ENCODE results near the gene B4GALT2.

DNA sequence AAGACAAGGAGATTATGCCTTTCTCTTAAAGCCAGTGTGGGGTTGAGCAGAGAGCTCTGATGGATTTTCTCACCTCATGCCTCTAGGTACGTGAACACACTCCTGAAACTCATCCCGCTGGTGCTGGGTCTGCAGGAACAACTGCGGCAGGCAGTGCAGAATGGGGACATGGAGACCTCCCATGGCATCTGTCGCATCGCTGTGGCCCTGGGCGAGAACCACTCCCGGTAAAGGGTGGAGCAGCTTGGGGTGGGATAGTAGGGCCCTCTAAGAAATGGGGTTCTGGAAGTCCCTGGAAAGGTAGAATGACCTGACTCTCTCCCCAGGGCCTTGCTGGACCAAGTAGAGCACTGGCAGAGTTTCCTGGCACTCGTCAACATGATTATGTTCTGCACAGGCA is 22.8 kb upstream of the B4GALT2 start:
- TF ChIP-seq, protein P1, sequence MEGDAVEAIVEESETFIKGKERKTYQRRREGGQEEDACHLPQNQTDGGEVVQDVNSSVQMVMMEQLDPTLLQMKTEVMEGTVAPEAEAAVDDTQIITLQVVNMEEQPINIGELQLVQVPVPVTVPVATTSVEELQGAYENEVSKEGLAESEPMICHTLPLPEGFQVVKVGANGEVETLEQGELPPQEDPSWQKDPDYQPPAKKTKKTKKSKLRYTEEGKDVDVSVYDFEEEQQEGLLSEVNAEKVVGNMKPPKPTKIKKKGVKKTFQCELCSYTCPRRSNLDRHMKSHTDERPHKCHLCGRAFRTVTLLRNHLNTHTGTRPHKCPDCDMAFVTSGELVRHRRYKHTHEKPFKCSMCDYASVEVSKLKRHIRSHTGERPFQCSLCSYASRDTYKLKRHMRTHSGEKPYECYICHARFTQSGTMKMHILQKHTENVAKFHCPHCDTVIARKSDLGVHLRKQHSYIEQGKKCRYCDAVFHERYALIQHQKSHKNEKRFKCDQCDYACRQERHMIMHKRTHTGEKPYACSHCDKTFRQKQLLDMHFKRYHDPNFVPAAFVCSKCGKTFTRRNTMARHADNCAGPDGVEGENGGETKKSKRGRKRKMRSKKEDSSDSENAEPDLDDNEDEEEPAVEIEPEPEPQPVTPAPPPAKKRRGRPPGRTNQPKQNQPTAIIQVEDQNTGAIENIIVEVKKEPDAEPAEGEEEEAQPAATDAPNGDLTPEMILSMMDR (IDR thresholded peaks at IDR 0.05) = no peak
- no peak for TF ChIP-seq EZH2 (IDR thresholded peaks at IDR 0.05; ENCODE audit: borderline replicate concordance, insufficient read depth, low read depth, low read length, poor library complexity, severe bottlenecking)
